Kidney epithelial cell (primary cell): Measurements from ENCODE around the gene TUSC7. TPM values are rescaled to one million over a fixed set of nuclear protein-coding genes. Genes with fewer than 3 reads are reported as not detected.

Experiments used
- DNase-seq: peaks from one replicate; pipeline ENCODE4 v3.0.0-alpha.2; 2010; ENCODE audit warnings: low read depth
- H3K27me3 ChIP-seq: 2 replicates; pipeline ENCODE4 v1.6.0; 2011; ENCODE audit warnings: low read length; ENCODE audit not compliant: control insufficient read depth, insufficient read depth
- H3K36me3 ChIP-seq: 2 replicates; pipeline ENCODE4 v1.5.1; 2011; ENCODE audit warnings: low read length; ENCODE audit not compliant: control insufficient read depth, insufficient read depth
- H3K4me3 ChIP-seq: 2 replicates; pipeline ENCODE4 v1.5.1; 2011; ENCODE audit warnings: low read depth, mild to moderate bottlenecking, control low read depth, low read length
- total RNA-seq: library from RNA; depleted of rRNA; stranded (reverse); fragments of >200 nt; gene quantifications from 2 replicates; pipeline ENCODE4 v1.2.3, GENCODE V29; 2015
- TF ChIP-seq, protein P1 (sequence below): IDR thresholded peaks from 2 replicates; pipeline ENCODE4 v1.5.1; 2011; ENCODE audit warnings: mild to moderate bottlenecking, moderate library complexity, low read length, control low read depth, inconsistent platforms; ENCODE audit not compliant: insufficient read depth, poor library complexity, severe bottlenecking

Gene TUSC7
- total RNA-seq, 1 donor from 2014 or later = not detected

DNA sequence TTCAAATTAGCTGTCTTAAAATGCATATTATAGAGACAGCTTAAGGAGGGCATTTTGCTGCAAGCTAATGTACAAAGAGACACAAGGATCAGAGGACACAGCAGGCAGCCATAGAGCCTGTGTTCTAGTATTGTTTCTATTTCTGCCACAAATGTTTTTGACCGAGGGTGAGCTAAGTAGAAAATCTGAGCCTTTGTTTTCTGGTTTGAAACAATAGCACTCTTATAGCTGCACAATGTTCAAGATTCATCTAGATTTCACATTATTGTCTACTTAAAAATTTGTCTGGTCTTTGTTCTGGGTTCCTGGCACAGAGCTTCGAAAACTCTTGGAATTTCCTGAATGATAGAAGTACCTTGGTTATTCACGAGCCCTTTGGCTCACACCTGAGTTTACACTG lies 40.0 kb upstream of the TUSC7 start:
- Histone ChIP-seq H3K4me3 (no peak overlapping the region), H3K36me3 (no peaks in the 10 kb centered on the region), H3K27me3 (no peaks in the 10 kb centered on the region)
- no peak for DNase-seq
- TF ChIP-seq, protein P1, sequence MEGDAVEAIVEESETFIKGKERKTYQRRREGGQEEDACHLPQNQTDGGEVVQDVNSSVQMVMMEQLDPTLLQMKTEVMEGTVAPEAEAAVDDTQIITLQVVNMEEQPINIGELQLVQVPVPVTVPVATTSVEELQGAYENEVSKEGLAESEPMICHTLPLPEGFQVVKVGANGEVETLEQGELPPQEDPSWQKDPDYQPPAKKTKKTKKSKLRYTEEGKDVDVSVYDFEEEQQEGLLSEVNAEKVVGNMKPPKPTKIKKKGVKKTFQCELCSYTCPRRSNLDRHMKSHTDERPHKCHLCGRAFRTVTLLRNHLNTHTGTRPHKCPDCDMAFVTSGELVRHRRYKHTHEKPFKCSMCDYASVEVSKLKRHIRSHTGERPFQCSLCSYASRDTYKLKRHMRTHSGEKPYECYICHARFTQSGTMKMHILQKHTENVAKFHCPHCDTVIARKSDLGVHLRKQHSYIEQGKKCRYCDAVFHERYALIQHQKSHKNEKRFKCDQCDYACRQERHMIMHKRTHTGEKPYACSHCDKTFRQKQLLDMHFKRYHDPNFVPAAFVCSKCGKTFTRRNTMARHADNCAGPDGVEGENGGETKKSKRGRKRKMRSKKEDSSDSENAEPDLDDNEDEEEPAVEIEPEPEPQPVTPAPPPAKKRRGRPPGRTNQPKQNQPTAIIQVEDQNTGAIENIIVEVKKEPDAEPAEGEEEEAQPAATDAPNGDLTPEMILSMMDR = no peak

GRCh38 chr3:116671151-116671550 lies 38.4 kb upstream of the TUSC7 start:
- H3K4me3 ChIP-seq = no peak overlapping the region
- H3K27me3 ChIP-seq = no peaks in the 10 kb centered on the region
- no peak for DNase-seq
- H3K36me3 ChIP-seq = no peaks in the 10 kb centered on the region
- TF ChIP-seq, protein P1 = no peak

GRCh38 chr3:116678853-116679252 lies 30.7 kb upstream of the TUSC7 start:
- no peak overlapping the region for H3K4me3 ChIP-seq
- no peaks in the 10 kb centered on the region for H3K36me3 ChIP-seq
- peaks cover 2% of the 10 kb centered on the region for H3K27me3 ChIP-seq
- TF ChIP-seq, protein P1 = no peak
- no peak for DNase-seq

GRCh38 chr3:116691041-116691440 lies 18.5 kb upstream of the TUSC7 start:
- H3K27me3 ChIP-seq = no peaks in the 10 kb centered on the region
- DNase-seq = no peak
- H3K4me3 ChIP-seq = no peak overlapping the region
- TF ChIP-seq, protein P1 = no peak
- no peaks in the 10 kb centered on the region for H3K36me3 ChIP-seq

- Histone ChIP-seq H3K4me3 (no peak overlapping the region), H3K27me3 (no peaks in the 10 kb centered on the region), H3K36me3 (no peaks in the 10 kb centered on the region)
- no peak for DNase-seq
- TF ChIP-seq, protein P1 = no peak
These were observed 8.5 kb upstream of the TUSC7 start for GRCh38 chr3:116701070-116701469.

GRCh38 chr3:116702334-116702733 lies 7.2 kb upstream of the TUSC7 start:
- TF ChIP-seq, protein P1 = no peak
- no peaks in the 10 kb centered on the region for H3K27me3 ChIP-seq
- no peaks in the 10 kb centered on the region for H3K36me3 ChIP-seq
- H3K4me3 ChIP-seq = no peak overlapping the region
- DNase-seq = no peak
